ENCODE data around the gene OBSCN. TPM values are rescaled to one million over a fixed set of nuclear protein-coding genes. Genes with fewer than 3 reads are reported as not detected.
A peak's percentile ranks its signal among the peaks of the same experiment; 100 is the strongest.

OBSCN gene
- total RNA-seq (2016; rRNA removed; fragmentation: Illumina TruSeq; extraction: Trizol): 0.08 and 0.20 TPM in 2 replicates
- total RNA-seq (2016; cell fraction: cytosol; rRNA removed; fragmentation: Illumina TruSeq; extraction: Trizol; ENCODE audit: low read depth): not detected in 2 replicates
- 0.09 and 0.13 TPM in 2 replicates for total RNA-seq (2016; cell fraction: insoluble cytoplasmic fraction; rRNA removed; fragmentation: Illumina TruSeq; extraction: Trizol)
- 0.06 and 0.07 TPM in 2 replicates for total RNA-seq (2016; cell fraction: membrane; rRNA removed; fragmentation: Illumina TruSeq; extraction: Trizol)
- 0.12 TPM in 1 of 2 replicates, not detected in the other for total RNA-seq (2016; cell fraction: nucleus; rRNA removed; fragmentation: Illumina TruSeq; extraction: Trizol)
- polyA plus RNA-seq (2011; rRNA removed): 0.10 and 0.20 TPM in 2 replicates
- polyA plus RNA-seq (2011; cell fraction: cytosol; rRNA removed): 0.03 and 0.07 TPM in 2 replicates
- polyA plus RNA-seq (2011; cell fraction: nucleus; rRNA removed): 0.58 and 1.1 TPM in 2 replicates
- 0.09 and 0.55 TPM in 2 replicates for polyA plus RNA-seq (2012)
- not detected in 2 replicates for polyA plus RNA-seq (2016; cell fraction: cytosol; fragmentation: Illumina TruSeq; extraction: Trizol; ENCODE audit: low read depth)
- polyA plus RNA-seq (2016; cell fraction: insoluble cytoplasmic fraction; fragmentation: Illumina TruSeq; extraction: Trizol; ENCODE audit: low read depth): 0.08 and 0.10 TPM in 2 replicates
- polyA plus RNA-seq (2016; cell fraction: membrane; fragmentation: Illumina TruSeq; extraction: Trizol; ENCODE audit: low read depth): not detected in 2 replicates
- 0.14 and 0.32 TPM in 2 replicates for polyA plus RNA-seq (2016; cell fraction: nucleus; fragmentation: Illumina TruSeq; extraction: Trizol; ENCODE audit: insufficient read depth, low read depth)
- 0.24 and 23.5 TPM in 2 replicates for polyA minus RNA-seq (2011; rRNA and poly(A)+ RNA removed; ENCODE audit: low replicate concordance)
- 0.10 and 0.35 TPM in 2 replicates for polyA minus RNA-seq (2011; cell fraction: cytosol; rRNA and poly(A)+ RNA removed)
- polyA minus RNA-seq (2011; cell fraction: nucleus; rRNA and poly(A)+ RNA removed): 0.52 and 0.99 TPM in 2 replicates
- Bru-seq, nascent RNA: percentile 14 among the genes with signal in this experiment
- percentile 11 among the genes with signal in this experiment for BruChase-seq, experiment 1, labeled RNA remaining after a 6-hour chase
- percentile 13 among the genes with signal in this experiment for BruChase-seq, experiment 2, labeled RNA remaining after a 2-hour chase
- long read RNA-seq, experiment 1: 0 reads
- long read RNA-seq, experiment 2: 0 reads

DNA sequence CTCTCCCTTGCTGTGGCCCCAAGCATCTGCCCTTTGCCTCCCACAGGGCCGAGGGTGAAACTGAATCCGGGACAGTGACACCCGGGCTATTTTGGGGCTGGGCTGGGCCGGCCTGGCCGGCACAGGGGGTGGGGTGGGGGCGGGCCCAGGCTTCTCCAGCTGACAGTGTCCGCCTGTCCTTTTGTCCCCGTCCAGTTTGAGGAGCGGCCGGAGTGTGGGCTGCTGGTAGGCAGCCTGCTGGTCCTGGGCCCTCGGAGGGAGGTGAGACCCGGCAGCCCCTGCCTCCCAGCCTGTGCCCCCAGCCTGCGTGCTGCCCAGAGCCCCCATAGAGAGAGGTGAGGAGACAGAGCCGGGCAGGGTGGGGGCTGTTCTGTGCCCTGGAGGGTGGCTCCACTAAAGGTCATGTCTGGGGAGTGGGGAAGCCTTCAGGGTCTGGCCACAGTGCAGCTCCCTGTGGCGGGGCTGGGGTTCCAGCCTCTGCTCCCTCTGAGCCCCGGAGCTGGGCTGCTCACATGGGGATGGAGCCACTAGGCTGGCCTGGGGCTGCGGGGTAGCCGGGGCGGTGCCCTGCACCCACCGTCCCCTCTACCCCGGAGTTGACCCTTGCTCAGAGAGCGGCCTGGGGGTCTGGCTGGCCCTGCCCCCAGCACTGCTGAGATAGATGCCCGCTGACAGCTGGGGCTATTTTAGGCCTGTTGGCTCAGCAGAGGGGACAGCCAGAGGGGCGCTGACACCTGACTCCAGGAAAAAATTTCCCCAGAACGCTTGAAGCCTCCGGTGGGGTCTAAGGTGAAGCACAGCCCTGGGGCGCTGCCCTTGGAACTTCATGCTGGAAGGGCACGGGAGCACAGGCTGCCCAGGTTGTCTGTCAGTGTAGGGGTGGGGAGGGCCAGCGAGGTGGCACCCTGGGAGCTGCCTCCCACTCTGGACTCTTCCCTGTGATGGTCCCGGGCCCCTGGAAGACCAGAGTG is at the start of gene OBSCN:
TSS of gene OBSCN (plus strand) at position 194 of the 971 bp plus-strand sequence. CDS start 3,740 bp downstream, outside the sequence.
- no peak within 1 kb of the TSS for H3K4me2 ChIP-seq (ENCODE audit: low read depth, low read length)
- TF ChIP-seq ZBTB39 (CRISPR knock-in tag; IDR thresholded peaks at IDR 0.05) (no peak), ARID2 (CRISPR knock-in tag; IDR thresholded peaks at IDR 0.05; ENCODE audit: borderline replicate concordance) (no peak), TFDP2 (CRISPR knock-in tag; IDR thresholded peaks at IDR 0.05) (no peak), FOXC1 (CRISPR knock-in tag; IDR thresholded peaks at IDR 0.05; ENCODE audit: borderline replicate concordance) (no peak), SIX1 (CRISPR knock-in tag; IDR thresholded peaks at IDR 0.05; ENCODE audit: borderline replicate concordance) (no peak), ONECUT2 (CRISPR knock-in tag; IDR thresholded peaks at IDR 0.05) (no peak), ZBTB2 (CRISPR knock-in tag; IDR thresholded peaks at IDR 0.05; ENCODE audit: low read depth) (no peak), HNF4G (IDR thresholded peaks at IDR 0.05; ENCODE audit: borderline replicate concordance, low read depth, low read length) (no peak), HNF4G (CRISPR knock-in tag; IDR thresholded peaks at IDR 0.05; ENCODE audit: borderline replicate concordance, low read depth) (no peak), ZFYVE20 (CRISPR knock-in tag; IDR thresholded peaks at IDR 0.05; ENCODE audit: borderline replicate concordance, low read depth) (no peak), ZNF343 (CRISPR knock-in tag; IDR thresholded peaks at IDR 0.05) (no peak), KLF11 (CRISPR knock-in tag; IDR thresholded peaks at IDR 0.05) (no peak), SYNCRIP (IDR thresholded peaks at IDR 0.05; ENCODE audit: insufficient read depth, low read depth, low read length) (no peak)

More for the DNA sequence above, at the start of gene OBSCN:
- Histone ChIP-seq H2AFZ (ENCODE audit: low read length) (no peak within 1 kb of the TSS), H3K4me1 (ENCODE audit: insufficient read depth, low read length) (no peaks in the 10 kb centered on the region), H3K4me3 (replicated peaks in 1 of 3; ENCODE audit: insufficient read depth in 1 of 3, low read depth in 2 of 3, low read length in 3 of 3) (no peak within 1 kb of the TSS), H3K36me3 (replicated peaks in 1 of 2; ENCODE audit: control insufficient read depth in 1 of 2, insufficient read depth in 2 of 2, low read length in 2 of 2) (no peaks in the 10 kb centered on the region), H3K27me3 (ENCODE audit: control insufficient read depth in 1 of 2, insufficient read depth in 2 of 2, low read length in 2 of 2) (peaks cover 4 to 36% of the 10 kb centered on the region in 2 experiments; a peak in 4 of 5 replicates), H3K9me3 (ENCODE audit: low read length) (no peaks in the 10 kb centered on the region), H3K27ac (ENCODE audit: extremely low read length, insufficient read depth, low read length) (no peak within 1 kb of the TSS), H4K20me1 (ENCODE audit: insufficient read depth, low read length) (no peaks in the 10 kb centered on the region), H3K9ac (ENCODE audit: insufficient read depth, low read depth, low read length) (no peak within 1 kb of the TSS), H3K79me2 (ENCODE audit: insufficient read depth, low read length) (no peaks in the 10 kb centered on the region)
- CTCF ChIA-PET (ENCODE audit: low intra/inter-chr PET ratio, low total read pairs): no interaction called here
- BruUV-seq (replicated peaks): no TSS peak
- no peak for FAIRE-seq
- WGBS (ENCODE audit: low lambda C conversion rate): 0% methylated on average over 2 of the region's 30 CpGs
- no peak for ATAC-seq
- DNase-seq (ENCODE audit: low spot score): no peak
- in situ Hi-C loops (cut with HindIII; ENCODE audit: extremely low pct_ligation_motif_present, low pct_unique_long_range_greater_than_20kb) (no loop called here), intact Hi-C loops (cut with micrococcal nuclease; ENCODE audit: unreplicated experiment) (no loop called here)
- POLR2A ChIA-PET: no interaction called here
